Ishikawa (cell line): ENCODE data around the gene NACC2.

Experiments used
- CEBPB ChIP-seq: IDR thresholded peaks from 2 replicates; pipeline ENCODE4 v1.6.1; 2012
- CREB1 ChIP-seq: IDR thresholded peaks from 2 replicates; pipeline ENCODE4 v1.6.1; 2012; ENCODE audit warnings: low read depth
- EGR1 ChIP-seq: IDR thresholded peaks from 2 replicates; pipeline ENCODE4 v1.6.1; 2012
- EP300 ChIP-seq: IDR thresholded peaks from 2 replicates; pipeline ENCODE4 v1.6.1; 2012; ENCODE audit warnings: borderline replicate concordance
- FOXM1 ChIP-seq: IDR thresholded peaks from 2 replicates; pipeline ENCODE4 v1.6.1; 2012; ENCODE audit warnings: low read depth, borderline replicate concordance
- NFIC ChIP-seq: IDR thresholded peaks from 2 replicates; pipeline ENCODE4 v1.6.1; 2012
- RAD21 ChIP-seq: IDR thresholded peaks from 2 replicates; pipeline ENCODE4 v1.6.1; 2012; ENCODE audit warnings: low read depth
- TAF1 ChIP-seq: IDR thresholded peaks from 2 replicates; pipeline ENCODE4 v1.6.1; 2012; ENCODE audit warnings: low read depth, mild to moderate bottlenecking
- TCF12 ChIP-seq: IDR thresholded peaks from 2 replicates; pipeline ENCODE4 v1.6.1; 2012; ENCODE audit warnings: low read depth
- TEAD4 ChIP-seq: IDR thresholded peaks from 2 replicates; pipeline ENCODE4 v1.6.1; 2012
- USF1 ChIP-seq: IDR thresholded peaks from 2 replicates; pipeline ENCODE4 v1.6.1; 2012
- YY1 ChIP-seq: IDR thresholded peaks from 2 replicates; pipeline ENCODE4 v1.6.1; 2012; ENCODE audit warnings: low read depth
- ZBTB7A ChIP-seq: IDR thresholded peaks from 2 replicates; pipeline ENCODE4 v1.6.1; 2012; ENCODE audit warnings: low read depth
- TF ChIP-seq, protein P1 (sequence below): IDR thresholded peaks from 2 replicates; pipeline ENCODE4 v1.6.1; 2012; ENCODE audit warnings: low read depth, mild to moderate bottlenecking
- TF ChIP-seq, protein P2 (sequence below): IDR thresholded peaks from 2 replicates; pipeline ENCODE4 v1.6.1; 2012

NACC2 gene

GRCh38 chr9:135970128-135970815 is 124.8 kb downstream of the NACC2 start:
- TF ChIP-seq EGR1: no peak
- TF ChIP-seq NFIC: no peak
- no peak for TF ChIP-seq TCF12
- TF ChIP-seq, protein P1, sequence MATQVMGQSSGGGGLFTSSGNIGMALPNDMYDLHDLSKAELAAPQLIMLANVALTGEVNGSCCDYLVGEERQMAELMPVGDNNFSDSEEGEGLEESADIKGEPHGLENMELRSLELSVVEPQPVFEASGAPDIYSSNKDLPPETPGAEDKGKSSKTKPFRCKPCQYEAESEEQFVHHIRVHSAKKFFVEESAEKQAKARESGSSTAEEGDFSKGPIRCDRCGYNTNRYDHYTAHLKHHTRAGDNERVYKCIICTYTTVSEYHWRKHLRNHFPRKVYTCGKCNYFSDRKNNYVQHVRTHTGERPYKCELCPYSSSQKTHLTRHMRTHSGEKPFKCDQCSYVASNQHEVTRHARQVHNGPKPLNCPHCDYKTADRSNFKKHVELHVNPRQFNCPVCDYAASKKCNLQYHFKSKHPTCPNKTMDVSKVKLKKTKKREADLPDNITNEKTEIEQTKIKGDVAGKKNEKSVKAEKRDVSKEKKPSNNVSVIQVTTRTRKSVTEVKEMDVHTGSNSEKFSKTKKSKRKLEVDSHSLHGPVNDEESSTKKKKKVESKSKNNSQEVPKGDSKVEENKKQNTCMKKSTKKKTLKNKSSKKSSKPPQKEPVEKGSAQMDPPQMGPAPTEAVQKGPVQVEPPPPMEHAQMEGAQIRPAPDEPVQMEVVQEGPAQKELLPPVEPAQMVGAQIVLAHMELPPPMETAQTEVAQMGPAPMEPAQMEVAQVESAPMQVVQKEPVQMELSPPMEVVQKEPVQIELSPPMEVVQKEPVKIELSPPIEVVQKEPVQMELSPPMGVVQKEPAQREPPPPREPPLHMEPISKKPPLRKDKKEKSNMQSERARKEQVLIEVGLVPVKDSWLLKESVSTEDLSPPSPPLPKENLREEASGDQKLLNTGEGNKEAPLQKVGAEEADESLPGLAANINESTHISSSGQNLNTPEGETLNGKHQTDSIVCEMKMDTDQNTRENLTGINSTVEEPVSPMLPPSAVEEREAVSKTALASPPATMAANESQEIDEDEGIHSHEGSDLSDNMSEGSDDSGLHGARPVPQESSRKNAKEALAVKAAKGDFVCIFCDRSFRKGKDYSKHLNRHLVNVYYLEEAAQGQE: no peak
- TF ChIP-seq USF1: no peak
- no peak for TF ChIP-seq TAF1
- TF ChIP-seq YY1: no peak
- TF ChIP-seq RAD21: no peak
- TF ChIP-seq, protein P2, sequence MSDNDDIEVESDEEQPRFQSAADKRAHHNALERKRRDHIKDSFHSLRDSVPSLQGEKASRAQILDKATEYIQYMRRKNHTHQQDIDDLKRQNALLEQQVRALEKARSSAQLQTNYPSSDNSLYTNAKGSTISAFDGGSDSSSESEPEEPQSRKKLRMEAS: no peak
- TF ChIP-seq EP300: no peak
- TF ChIP-seq FOXM1: no peak
- TF ChIP-seq CEBPB: no peak
- TF ChIP-seq CREB1: no peak
- TF ChIP-seq TEAD4: no peak

DNA sequence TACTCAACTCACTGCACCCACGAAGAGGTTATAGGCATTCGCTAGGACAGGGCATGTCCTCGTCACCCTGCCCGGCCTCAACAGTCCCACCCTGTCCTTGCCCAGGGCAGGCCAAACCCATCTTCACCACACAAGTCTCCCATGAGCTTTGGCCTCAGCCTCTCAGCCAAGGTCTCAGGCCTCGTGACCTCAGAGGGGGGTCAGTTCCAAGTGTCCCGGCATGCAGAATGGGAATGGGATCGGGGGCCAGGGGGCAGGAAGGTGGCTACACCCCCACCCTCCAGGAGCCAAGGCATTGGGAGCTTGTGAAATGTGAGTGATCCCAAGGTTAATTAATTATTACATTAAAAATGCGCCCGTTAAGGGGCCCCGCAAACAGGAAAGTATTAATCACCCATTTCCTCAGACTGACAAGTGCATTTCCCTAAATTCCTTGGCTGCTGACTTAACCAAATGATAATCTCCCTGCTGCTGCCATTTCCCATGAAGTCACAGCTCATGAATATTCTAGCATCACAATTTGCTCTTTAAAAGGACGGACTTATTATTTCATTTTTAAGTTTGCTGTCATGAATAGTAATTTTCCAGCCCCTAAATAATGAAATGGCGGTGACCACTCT is 125.9 kb downstream of the NACC2 start:
- TF ChIP-seq CEBPB: no peak
- TF ChIP-seq, protein P2: no peak
- no peak for TF ChIP-seq NFIC
- TF ChIP-seq EGR1: no peak
- no peak for TF ChIP-seq RAD21
- TF ChIP-seq TEAD4: no peak

DNA sequence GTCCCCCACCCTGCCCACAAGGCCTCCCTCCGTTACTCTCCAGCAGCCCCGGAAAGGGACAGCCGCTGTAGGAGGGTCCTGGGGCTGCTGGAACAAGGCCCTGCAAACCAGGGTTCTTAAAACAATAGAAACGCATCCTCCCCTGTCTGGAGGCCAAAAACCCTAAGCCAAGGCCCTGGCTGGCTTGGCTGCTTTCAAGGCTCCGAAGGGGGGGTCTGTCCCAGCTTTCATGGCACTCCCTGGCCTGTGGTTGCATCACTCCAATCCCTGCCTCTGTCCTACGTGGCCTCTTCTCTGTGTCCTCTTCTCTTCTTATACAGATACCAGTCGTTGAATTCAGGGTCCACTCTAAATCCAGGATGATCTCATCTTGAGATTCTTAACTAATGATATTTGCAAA is 126.5 kb downstream of the NACC2 start:
- TF ChIP-seq EGR1: no peak
- TF ChIP-seq TEAD4: no peak
- no peak for TF ChIP-seq RAD21
- TF ChIP-seq FOXM1: no peak
- TF ChIP-seq, protein P2: no peak
- TF ChIP-seq TAF1: no peak
- no peak for TF ChIP-seq USF1
- TF ChIP-seq YY1: no peak
- TF ChIP-seq TCF12: no peak
- TF ChIP-seq EP300: no peak
- no peak for TF ChIP-seq CEBPB

- no peak for TF ChIP-seq FOXM1
- TF ChIP-seq TAF1: no peak
- TF ChIP-seq EP300: no peak
- TF ChIP-seq ZBTB7A: no peak
- TF ChIP-seq, protein P2: no peak
- TF ChIP-seq YY1: no peak
- no peak for TF ChIP-seq EGR1
- TF ChIP-seq, protein P1: no peak
- TF ChIP-seq CEBPB: no peak
- no peak for TF ChIP-seq USF1
- TF ChIP-seq NFIC: no peak
- TF ChIP-seq TCF12: no peak
- TF ChIP-seq RAD21: no peak
- TF ChIP-seq CREB1: no peak
- TF ChIP-seq TEAD4: no peak
These were observed 127.0 kb downstream of the NACC2 start for GRCh38 chr9:135968083-135968476.
